IMR-90 (cell line): ENCODE data around the gene ID1. TPM values are rescaled to one million over a fixed set of nuclear protein-coding genes. Genes with fewer than 3 reads are reported as not detected.

Experiments
- ATAC-seq: fragments of 200-7000 bp; cut with Tn5 transposase; 2 replicates; pipeline ENCODE4 v1.9.1; 2020; ENCODE audit warnings: low read depth, mild to moderate bottlenecking, moderate library complexity
- BruUV-seq: library from RNA; stranded (reverse); fragments of 400-500 nt; replicated peaks from 2 replicates; lab custom pipeline; 2021; lab: Mats Ljungman, UMichigan
- CTCF ChIA-PET: fragments of 300-600 bp; formaldehyde crosslinking; extraction: SDS; loops from one replicate; lab custom pipeline; 2021; ENCODE audit warnings: antibody characterized with exemption; lab: Yijun Ruan, JAX
- POLR2A ChIA-PET: fragments of 300-600 bp; sonication (Branson Sonifier 250); formaldehyde crosslinking; loops from one replicate; lab custom pipeline; 2022; ENCODE audit warnings: antibody characterized with exemption; ENCODE audit not compliant: unreplicated experiment; lab: Charles Lee
- DNase-seq: peaks from one replicate; pipeline ENCODE4 v3.0.0; 2013
- H2AFZ ChIP-seq: replicated peaks from 2 replicates; pipeline ENCODE3; 2013; ENCODE audit warnings: low read length, mild to moderate bottlenecking; ENCODE audit not compliant: poor library complexity
- H2AK5ac ChIP-seq: 2 replicates; pipeline ENCODE4 v1.6.1; 2013; ENCODE audit warnings: low read depth, low read length, inconsistent platforms
- H2AK9ac ChIP-seq: replicated peaks from 2 replicates; pipeline ENCODE3; 2013; ENCODE audit warnings: mild to moderate bottlenecking, low read depth, low read length, moderate library complexity; ENCODE audit not compliant: poor library complexity
- H2BK120ac ChIP-seq: 2 replicates; pipeline ENCODE4 v1.6.1; 2013; ENCODE audit warnings: low read depth, low read length, inconsistent platforms
- H2BK15ac ChIP-seq: 3 replicates; pipeline ENCODE4 v1.6.1; 2013; ENCODE audit warnings: low read depth, low read length, inconsistent platforms
- H2BK20ac ChIP-seq: 2 replicates; pipeline ENCODE4 v1.6.1; 2013; ENCODE audit warnings: low read depth, mild to moderate bottlenecking, inconsistent platforms, low read length, moderate library complexity
- H2BK5ac ChIP-seq: 2 replicates; pipeline ENCODE4 v1.6.1; 2013; ENCODE audit warnings: mild to moderate bottlenecking, low read depth, low read length, inconsistent platforms; ENCODE audit not compliant: poor library complexity, severe bottlenecking
- H3K14ac ChIP-seq: replicated peaks from 2 replicates; pipeline ENCODE4 v1.6.1; 2013; ENCODE audit warnings: low read depth, low read length, inconsistent platforms
- H3K18ac ChIP-seq: 2 replicates; pipeline ENCODE4 v1.6.1; 2013; ENCODE audit warnings: low read depth, low read length, control low read depth
- H3K23ac ChIP-seq: 2 replicates; pipeline ENCODE4 v1.6.1; 2013; ENCODE audit warnings: low read depth, low read length, inconsistent platforms
- H3K27ac ChIP-seq: 2 replicates; pipeline ENCODE4 v1.5.1; 2013; ENCODE audit warnings: mild to moderate bottlenecking, control low read depth, low read length; ENCODE audit not compliant: insufficient read depth
- H3K27me3 ChIP-seq: 2 replicates; pipeline ENCODE4 v1.6.1; 2013; ENCODE audit warnings: low read length; ENCODE audit not compliant: control insufficient read depth, insufficient read depth
- H3K36me3 ChIP-seq: 2 replicates; pipeline ENCODE4 v1.6.1; 2013; ENCODE audit warnings: low read length, mixed read lengths; ENCODE audit not compliant: control insufficient read depth, insufficient read depth
- H3K4ac ChIP-seq: 2 replicates; pipeline ENCODE4 v1.6.1; 2013; ENCODE audit warnings: low read depth, low read length, inconsistent platforms
- H3K4me1 ChIP-seq: 2 replicates; pipeline ENCODE4 v1.6.1; 2013; ENCODE audit warnings: low read length, mixed read lengths; ENCODE audit not compliant: control insufficient read depth, insufficient read depth
- H3K4me2 ChIP-seq: 2 replicates; pipeline ENCODE4 v1.6.1; 2013; ENCODE audit warnings: low read depth, mild to moderate bottlenecking, control low read depth, low read length, moderate library complexity
- H3K4me3 ChIP-seq: 2 replicates; pipeline ENCODE4 v1.5.1; 2013; ENCODE audit warnings: low read depth, mild to moderate bottlenecking, control low read depth, low read length, moderate library complexity; ENCODE audit not compliant: insufficient read depth
- H3K56ac ChIP-seq: 2 replicates; pipeline ENCODE4 v1.6.1; 2013; ENCODE audit warnings: low read length, inconsistent platforms; ENCODE audit not compliant: insufficient read depth; ENCODE audit errors: extremely low read depth
- H3K79me1 ChIP-seq, 2 experiments: 2 replicates each; pipeline ENCODE4 v1.6.1; 2013; ENCODE audit warnings: low read length in 2 of 2, inconsistent platforms in 1 of 2, low read depth in 1 of 2
- H3K9ac ChIP-seq: 2 replicates; pipeline ENCODE4 v1.6.1; 2013; ENCODE audit warnings: low read depth, low read length, control low read depth
- H3K9me1 ChIP-seq: 2 replicates; pipeline ENCODE4 v1.6.1; 2013; ENCODE audit warnings: low read length, inconsistent platforms; ENCODE audit not compliant: insufficient read depth
- H3K9me3 ChIP-seq: 2 replicates; pipeline ENCODE4 v1.6.1; 2013; ENCODE audit warnings: low read length; ENCODE audit not compliant: control insufficient read depth, insufficient read depth
- H4K20me1 ChIP-seq: 2 replicates; pipeline ENCODE4 v1.6.1; 2013; ENCODE audit warnings: low read length, inconsistent platforms; ENCODE audit not compliant: insufficient read depth
- H4K5ac ChIP-seq: 2 replicates; pipeline ENCODE4 v1.6.1; 2013; ENCODE audit warnings: mild to moderate bottlenecking, low read depth, low read length, control low read depth
- H4K8ac ChIP-seq, 2 experiments: 2 replicates each; pipeline ENCODE4 v1.6.1; 2013; ENCODE audit warnings: low read depth in 2 of 2, low read length in 2 of 2, control low read depth in 1 of 2, inconsistent platforms in 1 of 2
- H4K91ac ChIP-seq: 2 replicates; pipeline ENCODE4 v1.6.1; 2013; ENCODE audit warnings: low read depth, low read length, inconsistent platforms; ENCODE audit not compliant: insufficient read depth
- BHLHE40 ChIP-seq: fragments of 150-350 bp; IDR thresholded peaks from 2 replicates; pipeline ENCODE4 v1.6.1; 2016; ENCODE audit warnings: mild to moderate bottlenecking, low read depth, low read length
- CEBPB ChIP-seq: IDR thresholded peaks from 2 replicates; pipeline ENCODE4 v1.6.1; 2012; ENCODE audit warnings: low read depth, low read length, improper control_type of control experiment
- CHD1 ChIP-seq: IDR thresholded peaks from 2 replicates; pipeline ENCODE4 v1.6.1; 2012; ENCODE audit warnings: low read depth, low read length, improper control_type of control experiment
- CTCF ChIP-seq: conservative IDR thresholded peaks from 2 replicates; pipeline ENCODE4 v1.5.1; 2012; ENCODE audit warnings: mild to moderate bottlenecking, low read depth, low read length, improper control_type of control experiment
- ELK1 ChIP-seq: fragments of 150-350 bp; IDR thresholded peaks from 2 replicates; pipeline ENCODE4 v1.6.1; 2016; ENCODE audit warnings: low read depth, mild to moderate bottlenecking, low read length, moderate library complexity, borderline replicate concordance
- FOS ChIP-seq: fragments of 150-350 bp; IDR thresholded peaks from 2 replicates; pipeline ENCODE4 v1.6.1; 2016; ENCODE audit warnings: low read depth, low read length
- MAZ ChIP-seq: IDR thresholded peaks from 2 replicates; pipeline ENCODE4 v1.6.1; 2012; ENCODE audit warnings: low read depth, mild to moderate bottlenecking, low read length, improper control_type of control experiment, moderate library complexity, borderline replicate concordance
- MXI1 ChIP-seq: IDR thresholded peaks from 2 replicates; pipeline ENCODE4 v1.6.1; 2012; ENCODE audit warnings: low read depth, mild to moderate bottlenecking, low read length, moderate library complexity, borderline replicate concordance
- NFE2L2 ChIP-seq: fragments of 150-350 bp; IDR thresholded peaks from 2 replicates; pipeline ENCODE4 v1.6.1; 2016; ENCODE audit warnings: low read depth, mild to moderate bottlenecking, low read length
- POLR2A ChIP-seq: IDR thresholded peaks from 2 replicates; pipeline ENCODE4 v1.6.1; 2012; ENCODE audit warnings: mild to moderate bottlenecking, low read depth, low read length
- RAD21 ChIP-seq: IDR thresholded peaks from 2 replicates; pipeline ENCODE4 v1.6.1; 2012; ENCODE audit warnings: low read length, improper control_type of control experiment
- RCOR1 ChIP-seq: IDR thresholded peaks from 2 replicates; pipeline ENCODE4 v1.6.1; 2012; ENCODE audit warnings: mild to moderate bottlenecking, low read length, improper control_type of control experiment; ENCODE audit not compliant: insufficient replicate concordance
- RFX5 ChIP-seq: IDR thresholded peaks from 2 replicates; pipeline ENCODE4 v1.8.0; 2012; ENCODE audit warnings: low read depth, mild to moderate bottlenecking, low read length, moderate library complexity
- SMC3 ChIP-seq: fragments of 150-350 bp; IDR thresholded peaks from 2 replicates; pipeline ENCODE4 v1.6.1; 2016; ENCODE audit warnings: low read depth, mild to moderate bottlenecking, antibody characterized with exemption, low read length, moderate library complexity
- USF2 ChIP-seq: fragments of 150-350 bp; IDR thresholded peaks from 2 replicates; pipeline ENCODE4 v1.6.1; 2017; ENCODE audit warnings: mild to moderate bottlenecking, antibody characterized with exemption, low read length, low read depth
- whole genome bisulfite sequencing, 2 experiments: methylation state at CpG; one replicate each; pipeline versions ENCODE4 v1.1.5 to v1.1.7; 2013; ENCODE audit warnings: missing lambda C conversion rate in 2 of 2; ENCODE audit not compliant: insufficient read length in 1 of 2; ENCODE audit errors: extremely low coverage in 2 of 2; 5-methylcytosine and 5-hydroxymethylcytosine counted together
- dilution Hi-C: fragments of 300-500 bp; cut with HindIII; formaldehyde crosslinking; loops from one replicate; pipeline ENCODE4 v1.14.3; 2018; ENCODE audit warnings: low sequenced_read_pairs; ENCODE audit not compliant: unreplicated experiment
- in situ Hi-C: fragments of 300-500 bp; cut with MboI; formaldehyde crosslinking; loops from 3 replicates; pipeline ENCODE4 v1.14.3; 2019; ENCODE audit warnings: low sequenced_read_pairs, inconsistent platforms, mixed read lengths
- intact Hi-C: fragments of 100-400 bp; cut with micrococcal nuclease; formaldehyde crosslinking; loops from 2 replicates; pipeline ENCODE4 v1.10.0; 2022
- polyA plus RNA-seq, 3 experiments: library from polyadenylated mRNA; depleted of rRNA; stranded (reverse); fragments of >200 nt; gene quantifications; 2 replicates each; pipeline ENCODE4 v1.2.3, GENCODE V29; 2012; ENCODE audit warnings: low replicate concordance in 1 of 3
- total RNA-seq: library from RNA; depleted of rRNA; stranded (reverse); fragments of >200 nt; gene quantifications from 2 replicates; pipeline ENCODE4 v1.2.3, GENCODE V29; 2012

Gene ID1
- total and polyA plus RNA-seq, 2 of the 4 experiments (the other 2 are of a cell fraction), result 148 to 174 TPM

- H3K27ac ChIP-seq, result no peak overlapping the region
- no peak for ATAC-seq
- H2AK5ac ChIP-seq, result no peak overlapping the region
- no peak overlapping the region for H3K9ac ChIP-seq
- H3K4me2 ChIP-seq, result no peak overlapping the region
- peak overlapping the region; percentile 21 for H2AFZ ChIP-seq
- no peak overlapping the region for H3K18ac ChIP-seq
- no peaks in the 10 kb centered on the region for H3K9me1 ChIP-seq
- POLR2A ChIA-PET, result no interaction called here
- TF ChIP-seq POLR2A (no peak), RCOR1 (no peak), MAZ (no peak), ELK1 (no peak), RAD21 (no peak), RFX5 (no peak), SMC3 (no peak), CTCF (no peak), BHLHE40 (no peak), NFE2L2 (no peak), FOS (no peak), MXI1 (no peak), CHD1 (no peak), USF2 (no peak), CEBPB (no peak)
- H3K14ac ChIP-seq, result no peak overlapping the region
- H2BK120ac ChIP-seq, result no peak overlapping the region
- H3K27me3 ChIP-seq, result peaks cover 20% of the 10 kb centered on the region
- no peak overlapping the region for H2BK15ac ChIP-seq
- no peak overlapping the region for H2AK9ac ChIP-seq
- no TSS peak for BruUV-seq
- no peak overlapping the region for H3K4me3 ChIP-seq
- no peak for DNase-seq
- H4K8ac ChIP-seq, result no peak overlapping the region
- H3K9me3 ChIP-seq, result no peaks in the 10 kb centered on the region
- no peaks in the 10 kb centered on the region; the same call in 1 of the 2 replicates for H3K4me1 ChIP-seq
- dilution Hi-C loops (no loop called here), intact Hi-C loops (no loop called here), in situ Hi-C loops (no loop called here)
- no peak overlapping the region for H3K4ac ChIP-seq
- H3K56ac ChIP-seq, result no peak overlapping the region
- no peak overlapping the region for H3K23ac ChIP-seq
- no peak overlapping the region for H2BK20ac ChIP-seq
- no peaks in the 10 kb centered on the region for H3K79me1 ChIP-seq
- H2BK5ac ChIP-seq, result no peak overlapping the region
- no peaks in the 10 kb centered on the region for H4K20me1 ChIP-seq
- H4K91ac ChIP-seq, result no peak overlapping the region
- CTCF ChIA-PET, result no interaction called here
- WGBS, 2 experiments, result 82% methylated on average over 1 of the region's 1 CpG; no CpG with 5 or more reads in 1 of the 2 experiments
- H4K5ac ChIP-seq, result no peak overlapping the region
- no peaks in the 10 kb centered on the region for H3K36me3 ChIP-seq
Observed at GRCh38 chr20:31642837-31643236, 37.7 kb downstream of the ID1 start.
